BLaER1 (cell line): ENCODE results near the gene CD79B.
"Not testable (repeated sequence)": the region's sequence is repeated elsewhere in the genome, so short reads cannot be mapped to it uniquely, and the experiment has no call there.

Source experiments
- H3K27ac ChIP-seq: shearing (Covaris generic); formaldehyde crosslinking; 2 replicates; pipeline ENCODE4 v1.8.1; 2022
- H3K27me3 ChIP-seq: shearing (Covaris generic); formaldehyde crosslinking; 2 replicates; pipeline ENCODE4 v1.8.1; 2022
- H3K36me3 ChIP-seq: shearing (Covaris generic); formaldehyde crosslinking; 2 replicates; pipeline ENCODE4 v1.8.1; 2022
- H3K4me1 ChIP-seq: shearing (Covaris generic); formaldehyde crosslinking; 2 replicates; pipeline ENCODE4 v1.8.1; 2022
- H3K4me2 ChIP-seq: shearing (Covaris generic); formaldehyde crosslinking; 2 replicates; pipeline ENCODE4 v1.8.1; 2022
- H3K4me3 ChIP-seq: shearing (Covaris generic); formaldehyde crosslinking; 2 replicates; pipeline ENCODE4 v1.8.1; 2022
- H3K9ac ChIP-seq: shearing (Covaris generic); formaldehyde crosslinking; 2 replicates; pipeline ENCODE4 v1.8.1; 2022
- H3K9me3 ChIP-seq: shearing (Covaris generic); formaldehyde crosslinking; 2 replicates; pipeline ENCODE4 v1.8.1; 2022
- H4K20me1 ChIP-seq: shearing (Covaris generic); formaldehyde crosslinking; 2 replicates; pipeline ENCODE4 v1.8.1; 2022
- Cebpa-rat ChIP-seq: shearing (Covaris generic); IDR thresholded peaks from 2 replicates; pipeline ENCODE4 v1.8.1; 2022

Gene CD79B

DNA sequence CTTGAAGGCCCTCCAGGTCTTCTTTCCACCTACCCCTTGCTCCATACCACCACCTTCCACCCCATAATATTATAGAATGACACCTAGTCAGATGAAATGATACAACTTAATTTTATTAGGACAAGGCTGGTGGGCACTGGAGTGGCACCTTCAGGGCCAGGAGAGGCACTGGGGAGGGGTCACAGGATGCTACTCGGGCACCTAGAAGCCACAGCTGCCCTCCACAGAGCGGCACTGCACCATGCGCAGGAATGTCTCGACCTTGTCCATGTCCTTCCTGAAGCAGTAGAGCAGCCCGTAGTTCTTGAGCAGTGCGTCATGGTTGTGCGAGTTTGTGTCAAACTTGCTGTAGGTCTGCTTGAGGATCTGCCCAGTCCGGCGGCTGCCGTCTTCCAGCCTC, 37.3 kb downstream of the CD79B start:
- not testable (repeated sequence) for H3K4me3 ChIP-seq, H3K9ac ChIP-seq, H3K27ac ChIP-seq, H3K36me3 ChIP-seq, H4K20me1 ChIP-seq, H3K4me1 ChIP-seq, H3K9me3 ChIP-seq, H3K27me3 ChIP-seq, H3K4me2 ChIP-seq

GRCh38 chr17:63894021-63894420, 38.1 kb downstream of the CD79B start:
- not testable (repeated sequence) for H3K27me3 ChIP-seq, H3K4me3 ChIP-seq, H3K36me3 ChIP-seq, H3K9me3 ChIP-seq, H4K20me1 ChIP-seq, H3K4me2 ChIP-seq, H3K4me1 ChIP-seq, H3K27ac ChIP-seq, H3K9ac ChIP-seq

GRCh38 chr17:63892316-63893037, 39.7 kb downstream of the CD79B start:
- not testable (repeated sequence) for H3K27ac ChIP-seq, H3K9me3 ChIP-seq, H3K27me3 ChIP-seq, H3K9ac ChIP-seq, H4K20me1 ChIP-seq, H3K36me3 ChIP-seq, H3K4me1 ChIP-seq, H3K4me2 ChIP-seq, H3K4me3 ChIP-seq

GRCh38 chr17:63889026-63889848, 42.9 kb downstream of the CD79B start:
- not testable (repeated sequence) for H3K27me3 ChIP-seq, H3K4me3 ChIP-seq, H3K4me2 ChIP-seq, H4K20me1 ChIP-seq, H3K36me3 ChIP-seq, H3K9ac ChIP-seq, H3K27ac ChIP-seq, H3K9me3 ChIP-seq, H3K4me1 ChIP-seq

GRCh38 chr17:63885119-63885518, 47.0 kb downstream of the CD79B start:
- H3K4me3 ChIP-seq, H3K4me1 ChIP-seq, H3K27ac ChIP-seq, H3K36me3 ChIP-seq, H3K9ac ChIP-seq, H3K4me2 ChIP-seq, H3K9me3 ChIP-seq, H4K20me1 ChIP-seq, H3K27me3 ChIP-seq: not testable (repeated sequence)

DNA sequence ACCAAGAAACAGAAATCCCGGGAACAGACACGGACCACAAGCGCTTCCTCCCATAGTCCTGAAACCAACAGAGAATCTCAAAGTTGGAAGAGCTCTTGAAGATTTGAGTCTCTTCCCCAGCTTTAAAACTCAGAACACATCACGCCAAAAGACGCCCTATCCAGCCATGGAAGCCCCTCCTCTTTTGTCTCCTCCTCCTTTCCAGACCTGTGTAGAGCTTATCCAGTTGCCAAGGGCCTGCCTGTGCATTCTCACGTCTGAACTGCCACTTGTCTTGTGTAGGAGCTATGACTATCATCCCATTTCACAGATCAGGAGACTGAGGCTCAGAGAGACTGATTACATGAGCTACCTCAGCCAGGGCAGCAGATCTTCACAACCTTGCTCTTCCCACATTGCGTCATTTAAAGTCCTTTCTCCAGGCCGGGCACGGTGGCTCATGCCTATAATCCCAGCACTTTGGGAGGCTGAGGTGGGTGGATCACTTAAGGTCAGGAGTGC, 49.5 kb downstream of the CD79B start:
- not testable (repeated sequence) for H3K4me2 ChIP-seq, H3K27me3 ChIP-seq, H3K27ac ChIP-seq, H3K4me1 ChIP-seq, H3K9ac ChIP-seq, H3K4me3 ChIP-seq, H3K36me3 ChIP-seq, H3K9me3 ChIP-seq, H4K20me1 ChIP-seq

DNA sequence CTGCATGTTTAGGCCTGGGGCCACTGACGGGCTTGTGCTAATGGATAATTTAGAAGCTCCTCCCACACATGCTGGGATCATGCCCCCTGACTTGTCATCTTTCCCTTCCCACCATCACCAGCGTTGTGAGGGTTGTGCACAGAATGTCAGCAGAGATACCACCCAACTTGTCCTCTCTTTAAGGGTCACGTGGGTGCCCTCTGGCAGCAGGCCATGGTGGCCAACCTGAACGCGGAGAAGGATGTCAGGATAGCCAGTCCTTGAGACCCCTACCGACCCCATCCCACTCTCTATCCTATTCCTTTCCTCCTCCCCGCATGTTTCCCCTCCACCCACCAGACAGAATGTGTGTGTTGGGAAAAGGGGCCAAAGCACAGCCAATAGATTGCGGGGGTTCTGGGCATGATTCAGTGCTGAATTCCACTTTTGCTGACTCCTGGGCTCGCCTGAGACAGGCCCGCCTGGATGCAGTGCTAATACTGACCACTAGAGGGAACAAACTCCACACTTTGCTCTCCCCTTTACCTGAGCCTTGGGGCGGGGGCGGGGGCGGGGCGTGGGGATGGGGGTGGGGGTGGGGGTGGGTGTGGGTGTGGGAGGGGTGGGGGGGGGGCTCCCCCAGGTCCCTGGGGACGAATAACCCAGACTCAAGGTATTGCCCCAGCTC, 50.1 kb downstream of the CD79B start, which contains the start of gene GH2:
Gene GH2, minus strand, starts transcription at position 10 of the 667 bp plus-strand sequence. CDS start 143 bp downstream, outside the sequence.
- H3K36me3 ChIP-seq: no peaks in the 10 kb centered on the region
- no peak for TF ChIP-seq Cebpa-rat

GRCh38 chr17:63881337-63881736, 50.8 kb downstream of the CD79B start:
- not testable (repeated sequence) for H3K9me3 ChIP-seq, H3K9ac ChIP-seq, H3K36me3 ChIP-seq, H4K20me1 ChIP-seq, H3K27ac ChIP-seq, H3K27me3 ChIP-seq, H3K4me1 ChIP-seq, H3K4me3 ChIP-seq, H3K4me2 ChIP-seq

More for the DNA sequence above, 50.1 kb downstream of the CD79B start, which contains the start of gene GH2:
- no peak within 1 kb of the TSS for H3K4me3 ChIP-seq
- no peak within 1 kb of the TSS for H3K27ac ChIP-seq
- no peaks in the 10 kb centered on the region for H3K9me3 ChIP-seq
- H3K9ac ChIP-seq: no peak within 1 kb of the TSS
- H3K4me1 ChIP-seq: peaks cover 10% of the 10 kb centered on the region
- H3K4me2 ChIP-seq: no peak within 1 kb of the TSS
- no peaks in the 10 kb centered on the region for H4K20me1 ChIP-seq
- no peaks in the 10 kb centered on the region for H3K27me3 ChIP-seq

DNA sequence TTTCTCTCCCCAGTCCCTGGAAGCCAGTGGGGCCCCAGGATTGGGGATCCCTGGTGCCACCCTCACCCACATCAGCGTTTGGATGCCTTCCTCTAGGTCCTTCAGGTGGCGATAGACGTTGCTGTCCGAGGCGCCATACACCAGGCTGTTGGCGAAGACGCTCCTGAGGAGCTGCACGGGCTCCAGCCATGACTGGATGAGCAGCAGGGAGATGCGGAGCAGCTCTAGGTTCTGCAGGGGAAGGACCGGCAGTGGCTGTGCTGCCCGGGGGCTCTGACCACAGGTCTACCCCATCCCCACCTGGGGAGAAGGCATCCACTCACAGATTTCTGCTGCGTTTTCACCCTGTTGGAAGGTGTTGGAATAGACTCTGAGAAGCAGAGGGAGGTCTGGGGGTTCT, 51.4 kb downstream of the CD79B start:
- H3K4me3 ChIP-seq: no peak overlapping the region
- H4K20me1 ChIP-seq: no peaks in the 10 kb centered on the region
- H3K36me3 ChIP-seq: no peaks in the 10 kb centered on the region
- H3K27ac ChIP-seq: no peak overlapping the region
- H3K9ac ChIP-seq: no peak overlapping the region
- no peak for TF ChIP-seq Cebpa-rat
- no peak overlapping the region for H3K4me2 ChIP-seq
- H3K27me3 ChIP-seq: no peaks in the 10 kb centered on the region
- H3K4me1 ChIP-seq: peaks cover 10% of the 10 kb centered on the region
- H3K9me3 ChIP-seq: no peaks in the 10 kb centered on the region
